ENCODE results near the gene PCDHB1.

The PCDHB1 gene

GRCh38 chr5:141022384-141022783, 28.8 kb upstream of the PCDHB1 start:
- Histone ChIP-seq H3K4me1 (ENCODE audit: insufficient read depth, low read length, poor library complexity, severe bottlenecking) (no peaks in the 10 kb centered on the region), H3K9me3 (ENCODE audit: insufficient read depth, low read depth, low read length) (no peaks in the 10 kb centered on the region), H3K79me2 (ENCODE audit: insufficient read depth, low read length) (no peaks in the 10 kb centered on the region), H4K20me1 (ENCODE audit: insufficient read depth, low read length, poor library complexity, severe bottlenecking) (no peaks in the 10 kb centered on the region), H3K4me2 (ENCODE audit: low read depth, low read length, poor library complexity, severe bottlenecking) (no peak overlapping the region), H3K27me3 (ENCODE audit: insufficient read depth, low read length, poor library complexity, severe bottlenecking) (no peaks in the 10 kb centered on the region), H3K4me3 (ENCODE audit: low read length, poor library complexity, severe bottlenecking) (no peak overlapping the region), H3K36me3 (ENCODE audit: insufficient read depth, low read length) (no peaks in the 10 kb centered on the region), H2AFZ (ENCODE audit: low read length) (no peak overlapping the region), H3K9me2 (replicated peaks; ENCODE audit: low read depth, low read length) (no peaks in the 10 kb centered on the region; the same call in 1 of the 2 replicates), H3K9ac (ENCODE audit: low read depth, low read length, poor library complexity, severe bottlenecking) (no peak overlapping the region), H3F3A (ENCODE audit: low read depth) (no peaks in the 10 kb centered on the region)
- TF ChIP-seq EZH2phosphoT487 (IDR thresholded peaks at IDR 0.05; ENCODE audit: borderline replicate concordance) (no peak), CTCF (conservative IDR thresholded peaks at IDR 0.05; ENCODE audit: low read length) (no peak)

- H3K4me2 ChIP-seq (ENCODE audit: low read depth, low read length, poor library complexity, severe bottlenecking), result no peak overlapping the region
- H3K36me3 ChIP-seq (ENCODE audit: insufficient read depth, low read length), result no peaks in the 10 kb centered on the region
- H3K27me3 ChIP-seq (ENCODE audit: insufficient read depth, low read length, poor library complexity, severe bottlenecking), result no peaks in the 10 kb centered on the region
- H3K79me2 ChIP-seq (ENCODE audit: insufficient read depth, low read length), result no peaks in the 10 kb centered on the region
- H4K20me1 ChIP-seq (ENCODE audit: insufficient read depth, low read length, poor library complexity, severe bottlenecking), result no peaks in the 10 kb centered on the region
- no peak for TF ChIP-seq CTCF (conservative IDR thresholded peaks at IDR 0.05; ENCODE audit: low read length)
- TF ChIP-seq EZH2phosphoT487 (IDR thresholded peaks at IDR 0.05; ENCODE audit: borderline replicate concordance), result no peak
- no peak overlapping the region for H2AFZ ChIP-seq (ENCODE audit: low read length)
- H3K9me3 ChIP-seq (ENCODE audit: insufficient read depth, low read depth, low read length), result no peaks in the 10 kb centered on the region
- H3K4me3 ChIP-seq (ENCODE audit: low read length, poor library complexity, severe bottlenecking), result no peak overlapping the region
- no peak overlapping the region for H3K9ac ChIP-seq (ENCODE audit: low read depth, low read length, poor library complexity, severe bottlenecking)
- no peaks in the 10 kb centered on the region for H3F3A ChIP-seq (ENCODE audit: low read depth)
- no peaks in the 10 kb centered on the region; the same call in 1 of the 2 replicates for H3K9me2 ChIP-seq (replicated peaks; ENCODE audit: low read depth, low read length)
- H3K4me1 ChIP-seq (ENCODE audit: insufficient read depth, low read length, poor library complexity, severe bottlenecking), result no peaks in the 10 kb centered on the region
Observed at GRCh38 chr5:141031006-141031405, 20.2 kb upstream of the PCDHB1 start.

GRCh38 chr5:141032626-141033025, 18.5 kb upstream of the PCDHB1 start:
- TF ChIP-seq EZH2phosphoT487 (IDR thresholded peaks at IDR 0.05; ENCODE audit: borderline replicate concordance) (no peak), CTCF (conservative IDR thresholded peaks at IDR 0.05; ENCODE audit: low read length) (no peak)
- no peaks in the 10 kb centered on the region for H3F3A ChIP-seq (ENCODE audit: low read depth)
- H3K4me1 ChIP-seq (ENCODE audit: insufficient read depth, low read length, poor library complexity, severe bottlenecking), result no peaks in the 10 kb centered on the region
- no peak overlapping the region for H3K9ac ChIP-seq (ENCODE audit: low read depth, low read length, poor library complexity, severe bottlenecking)
- H3K4me2 ChIP-seq (ENCODE audit: low read depth, low read length, poor library complexity, severe bottlenecking), result no peak overlapping the region
- H3K27me3 ChIP-seq (ENCODE audit: insufficient read depth, low read length, poor library complexity, severe bottlenecking), result no peaks in the 10 kb centered on the region
- H3K9me2 ChIP-seq (replicated peaks; ENCODE audit: low read depth, low read length), result no peaks in the 10 kb centered on the region
- H4K20me1 ChIP-seq (ENCODE audit: insufficient read depth, low read length, poor library complexity, severe bottlenecking), result no peaks in the 10 kb centered on the region
- no peaks in the 10 kb centered on the region for H3K36me3 ChIP-seq (ENCODE audit: insufficient read depth, low read length)
- no peaks in the 10 kb centered on the region for H3K79me2 ChIP-seq (ENCODE audit: insufficient read depth, low read length)
- H2AFZ ChIP-seq (ENCODE audit: low read length), result no peak overlapping the region
- H3K9me3 ChIP-seq (ENCODE audit: insufficient read depth, low read depth, low read length), result no peaks in the 10 kb centered on the region
- no peak overlapping the region for H3K4me3 ChIP-seq (ENCODE audit: low read length, poor library complexity, severe bottlenecking)

All from Loucy (cell line).